Tibial artery (tissue), 4 donors: ENCODE measurements around the gene WDR36.

Experiments
- DNase-seq, 2 donors: peaks; one replicate each; pipeline ENCODE4 v3.0.0-alpha.2; 2019
- H3K27ac ChIP-seq, 2 donors: fragments of 200-600 bp; sonication (generic) in 1 of 2; 1 replicate in 1 of 2; 2 replicates in 1 of 2; pipeline ENCODE4 v1.5.1; 2018 to 2019; ENCODE audit warnings: mild to moderate bottlenecking in 1 of 2
- H3K27me3 ChIP-seq, 2 donors: fragments of 200-600 bp; sonication (generic) in 1 of 2; one replicate each; pipeline versions ENCODE4 v1.5.1 to v1.6.0; 2016 to 2019
- H3K36me3 ChIP-seq, 3 donors: fragments of 200-600 bp; sonication (generic) in 2 of 3; one replicate each; pipeline ENCODE4 v1.5.1; 2016 to 2019; ENCODE audit warnings: mild to moderate bottlenecking in 2 of 3
- H3K4me1 ChIP-seq, 4 donors: fragments of 200-600 bp; sonication (generic) in 2 of 4; 1 replicate in 3 of 4; 2 replicates in 1 of 4; pipeline ENCODE4 v1.5.1; 2016 to 2019
- H3K4me3 ChIP-seq, 2 donors: fragments of 200-600 bp; sonication (generic) in 1 of 2; 1 replicate in 1 of 2; 2 replicates in 1 of 2; pipeline ENCODE4 v1.5.1; 2018 to 2019; ENCODE audit warnings: mild to moderate bottlenecking in 2 of 2
- H3K9me3 ChIP-seq, 3 donors: fragments of 200-600 bp; sonication (generic) in 1 of 3; one replicate each; pipeline ENCODE4 v1.5.1; 2016 to 2019
- CTCF ChIP-seq, 2 experiments: fragments of 200-600 bp in 1 of 2; fragments of 450-650 bp in 1 of 2; IDR thresholded peaks; one replicate each; pipeline ENCODE4 v1.5.1; 2017 to 2019; ENCODE audit warnings: antibody characterized with exemption in 2 of 2, mild to moderate bottlenecking in 1 of 2, moderate library complexity in 1 of 2
- intact Hi-C: fragments of 100-400 bp; cut with DNase I; formaldehyde crosslinking; loops from one replicate; pipeline ENCODE4 v1.15.0; 2023; ENCODE audit warnings: low total_unique reads

Gene WDR36

GRCh38 chr5:111144352-111144930, 52.3 kb downstream of the WDR36 start:
- Histone ChIP-seq H3K36me3 (no peaks in the 10 kb centered on the region), H3K27me3 (no peaks in the 10 kb centered on the region), H3K4me1 (peaks cover 0 to 10% (median 0%) of the 10 kb centered on the region in 4 donors), H3K9me3 (no peaks in the 10 kb centered on the region), H3K4me3 (no peak overlapping the region), H3K27ac (no peak overlapping the region)
- TF ChIP-seq CTCF (IDR thresholded peaks at IDR 0.05) = no peak
- DNase-seq = no peak
- intact Hi-C loops = no loop called here

- H3K4me3 ChIP-seq = no peak overlapping the region
- no peaks in the 10 kb centered on the region for H3K9me3 ChIP-seq
- no peaks in the 10 kb centered on the region for H3K36me3 ChIP-seq
- intact Hi-C loops = no loop called here
- peaks cover 0 to 10% (median 0%) of the 10 kb centered on the region in 4 donors for H3K4me1 ChIP-seq
- TF ChIP-seq CTCF (IDR thresholded peaks at IDR 0.05) = no peak
- no peak for DNase-seq
- H3K27me3 ChIP-seq = no peaks in the 10 kb centered on the region
- no peak overlapping the region for H3K27ac ChIP-seq
These were observed 53.9 kb downstream of the WDR36 start for GRCh38 chr5:111146053-111146452.

- no peak overlapping the region for H3K4me3 ChIP-seq
- TF ChIP-seq CTCF (IDR thresholded peaks at IDR 0.05) = no peak
- H3K4me1 ChIP-seq = peaks cover 0 to 10% (median 0%) of the 10 kb centered on the region in 4 donors
- intact Hi-C loops = no loop called here
- no peak for DNase-seq
- H3K36me3 ChIP-seq = no peaks in the 10 kb centered on the region
- no peak overlapping the region for H3K27ac ChIP-seq
- no peaks in the 10 kb centered on the region for H3K27me3 ChIP-seq
- no peaks in the 10 kb centered on the region for H3K9me3 ChIP-seq
These were observed 55.4 kb downstream of the WDR36 start for GRCh38 chr5:111147502-111147901.

- DNase-seq = no peak
- no peaks in the 10 kb centered on the region for H3K36me3 ChIP-seq
- TF ChIP-seq CTCF (IDR thresholded peaks at IDR 0.05) = no peak
- no peaks in the 10 kb centered on the region for H3K4me1 ChIP-seq
- H3K27ac ChIP-seq = no peak overlapping the region
- intact Hi-C loops = no loop called here
- H3K27me3 ChIP-seq = no peaks in the 10 kb centered on the region
- no peak overlapping the region for H3K4me3 ChIP-seq
- H3K9me3 ChIP-seq = no peaks in the 10 kb centered on the region
These were observed 59.9 kb downstream of the WDR36 start for GRCh38 chr5:111151998-111152397.

- no peak for TF ChIP-seq CTCF (IDR thresholded peaks at IDR 0.05)
- DNase-seq = no peak
- Histone ChIP-seq H3K27me3 (no peaks in the 10 kb centered on the region), H3K36me3 (no peaks in the 10 kb centered on the region), H3K9me3 (no peaks in the 10 kb centered on the region), H3K4me3 (no peak overlapping the region), H3K27ac (no peak overlapping the region), H3K4me1 (no peaks in the 10 kb centered on the region)
- intact Hi-C loops = no loop called here
These were observed 61.3 kb downstream of the WDR36 start for GRCh38 chr5:111153483-111153882.

- TF ChIP-seq CTCF (IDR thresholded peaks at IDR 0.05) = no peak
- intact Hi-C loops = no loop called here
- no peak overlapping the region for H3K27ac ChIP-seq
- H3K4me3 ChIP-seq = no peak overlapping the region
- H3K9me3 ChIP-seq = no peaks in the 10 kb centered on the region
- no peaks in the 10 kb centered on the region for H3K27me3 ChIP-seq
- no peak for DNase-seq
- no peaks in the 10 kb centered on the region for H3K4me1 ChIP-seq
- no peaks in the 10 kb centered on the region for H3K36me3 ChIP-seq
These were observed 61.8 kb downstream of the WDR36 start for GRCh38 chr5:111153945-111154344.
